H1 (cell line): Measurements from ENCODE around the gene PIP5K1B. TPM values are rescaled to one million over a fixed set of nuclear protein-coding genes. Genes with fewer than 3 reads are reported as not detected.

Experiments
- CTCF ChIA-PET: fragments of 300-600 bp; sonication (Branson Sonifier 250); formaldehyde crosslinking; loops from one replicate; lab custom pipeline; 2021; ENCODE audit not compliant: partially characterized antibody; lab: Charles Lee
- POLR2A ChIA-PET: fragments of 300-600 bp; sonication (Branson Sonifier 250); formaldehyde crosslinking; loops from one replicate; lab custom pipeline; 2021; ENCODE audit warnings: inconsistent platforms; ENCODE audit not compliant: partially characterized antibody; lab: Charles Lee
- DNase-seq, 2 experiments: peaks; one replicate each; pipeline versions ENCODE4 v3.0.0 to v3.0.0-alpha.2; 2010 to 2022; ENCODE audit warnings: low spot score in 2 of 2, low read depth in 1 of 2, mixed read lengths in 1 of 2
- FAIRE-seq: peaks from 2 replicates; lab custom pipeline; 2011; peaks lifted over from hg19 to GRCh38; lab: Jason Lieb, UNC
- H2AFZ ChIP-seq: 2 replicates; pipeline ENCODE4 v1.8.1; 2012; ENCODE audit warnings: low read length, inconsistent platforms
- H2AK5ac ChIP-seq: 2 replicates; pipeline ENCODE4 v1.6.1; 2013; ENCODE audit warnings: low read depth, low read length
- H2BK120ac ChIP-seq: replicated peaks from 2 replicates; pipeline ENCODE3; 2013; ENCODE audit warnings: low read depth, low read length, inconsistent platforms
- H2BK12ac ChIP-seq: 2 replicates; pipeline ENCODE4 v1.6.1; 2013; ENCODE audit warnings: low read depth, low read length
- H2BK15ac ChIP-seq: 2 replicates; pipeline ENCODE4 v1.6.1; 2013; ENCODE audit warnings: low read length
- H2BK20ac ChIP-seq: 2 replicates; pipeline ENCODE4 v1.6.1; 2013; ENCODE audit warnings: low read length
- H2BK5ac ChIP-seq: 2 replicates; pipeline ENCODE4 v1.6.1; 2013; ENCODE audit warnings: low read depth, low read length
- H3K14ac ChIP-seq: 2 replicates; pipeline ENCODE4 v1.6.1; 2013; ENCODE audit warnings: inconsistent platforms; ENCODE audit not compliant: insufficient read length
- H3K18ac ChIP-seq: 2 replicates; pipeline ENCODE4 v1.6.1; 2013; ENCODE audit warnings: low read length; ENCODE audit errors: extremely low read depth
- H3K23ac ChIP-seq: 2 replicates; pipeline ENCODE4 v1.6.1; 2013; ENCODE audit warnings: inconsistent platforms; ENCODE audit not compliant: insufficient read length
- H3K23me2 ChIP-seq: 2 replicates; pipeline ENCODE4 v1.6.1; 2013; ENCODE audit warnings: low read depth, low read length
- H3K27ac ChIP-seq: 2 replicates; pipeline ENCODE4 v1.6.1; 2011; ENCODE audit warnings: low read depth, low read length, inconsistent platforms
- H3K27me3 ChIP-seq, 4 experiments: replicated peaks in 1 of 4; 1 replicate in 1 of 4; 2 replicates in 3 of 4; pipeline versions ENCODE4 v1.6.1 to v1.8.1; 2011 to 2013; ENCODE audit warnings: low read length in 3 of 4, mild to moderate bottlenecking in 3 of 4, inconsistent platforms in 2 of 4, mixed read lengths in 2 of 4, moderate library complexity in 1 of 4; ENCODE audit not compliant: control insufficient read depth in 3 of 4, insufficient read depth in 3 of 4; ENCODE audit errors: extremely low read depth in 1 of 4
- H3K36me3 ChIP-seq, 4 experiments: 2 replicates each; pipeline versions ENCODE4 v1.6.1 to v1.8.1; 2011 to 2013; ENCODE audit warnings: mild to moderate bottlenecking in 4 of 4, low read length in 3 of 4, moderate library complexity in 2 of 4, control low read depth in 1 of 4, inconsistent platforms in 1 of 4; ENCODE audit not compliant: insufficient read depth in 4 of 4, control insufficient read depth in 2 of 4
- H3K4ac ChIP-seq: replicated peaks from 2 replicates; pipeline ENCODE3; 2013; ENCODE audit warnings: low read length, low read depth, mixed read lengths, inconsistent platforms; ENCODE audit not compliant: insufficient read length
- H3K4me1 ChIP-seq, 4 experiments: replicated peaks in 1 of 4; 1 replicate in 1 of 4; 2 replicates in 3 of 4; pipeline versions ENCODE4 v1.6.1 to v1.8.1; 2011 to 2013; ENCODE audit warnings: low read length in 3 of 4, inconsistent platforms in 2 of 4, mixed read lengths in 1 of 4; ENCODE audit not compliant: insufficient read depth in 4 of 4, control insufficient read depth in 3 of 4
- H3K4me2 ChIP-seq, 2 experiments: 2 replicates each; pipeline versions ENCODE4 v1.6.1 to v1.8.1; 2011 to 2013; ENCODE audit warnings: low read depth in 2 of 2, low read length in 2 of 2, control low read depth in 1 of 2, inconsistent platforms in 1 of 2, mild to moderate bottlenecking in 1 of 2; ENCODE audit not compliant: insufficient read depth in 1 of 2
- H3K4me3 ChIP-seq, 4 experiments: fragments of 200-600, 300-600 bp in 1 of 4; sonication (generic), shearing (Covaris generic), sonication (Bioruptor Twin) in 1 of 4; 2 replicates each; pipeline versions ENCODE4 v1.5.1 to v1.8.1; 2011 to 2016; ENCODE audit warnings: low read length in 4 of 4, low read depth in 3 of 4, control low read depth in 2 of 4, inconsistent platforms in 2 of 4, mild to moderate bottlenecking in 2 of 4, mixed read lengths in 1 of 4, moderate library complexity in 1 of 4; ENCODE audit not compliant: insufficient read depth in 2 of 4; ENCODE audit errors: extremely low read depth in 1 of 4
- H3K56ac ChIP-seq: replicated peaks from 2 replicates; pipeline ENCODE3; 2013; ENCODE audit warnings: low read depth, mild to moderate bottlenecking, mixed read lengths, low read length, inconsistent platforms; ENCODE audit not compliant: insufficient read length
- H3K79me1 ChIP-seq: 2 replicates; pipeline ENCODE4 v1.6.1; 2013; ENCODE audit warnings: low read depth, low read length, control low read depth
- H3K79me2 ChIP-seq, 2 experiments: 2 replicates each; pipeline versions ENCODE4 v1.6.1 to v1.8.1; 2012 to 2013; ENCODE audit warnings: low read length in 2 of 2, mild to moderate bottlenecking in 2 of 2, inconsistent platforms in 1 of 2; ENCODE audit not compliant: insufficient read depth in 2 of 2, control insufficient read depth in 1 of 2
- H3K9ac ChIP-seq, 4 experiments: replicated peaks in 1 of 4; 1 replicate in 1 of 4; 2 replicates in 3 of 4; pipeline versions ENCODE4 v1.6.1 to v1.8.1; 2011 to 2013; ENCODE audit warnings: low read depth in 3 of 4, low read length in 3 of 4, control low read depth in 2 of 4, mild to moderate bottlenecking in 2 of 4, moderate library complexity in 2 of 4, inconsistent platforms in 1 of 4; ENCODE audit errors: extremely low read depth in 1 of 4
- H3K9me3 ChIP-seq, 2 experiments: 2 replicates each; pipeline versions ENCODE4 v1.6.1 to v1.8.1; 2012 to 2013; ENCODE audit warnings: mild to moderate bottlenecking in 2 of 2, moderate library complexity in 2 of 2, control low read depth in 1 of 2, inconsistent platforms in 1 of 2, low read depth in 1 of 2, low read length in 1 of 2, mixed read lengths in 1 of 2; ENCODE audit not compliant: insufficient read depth in 2 of 2
- H4K20me1 ChIP-seq, 2 experiments: replicated peaks in 1 of 2; 2 replicates each; pipeline versions ENCODE3 to v1.8.1; 2011 to 2013; ENCODE audit warnings: inconsistent platforms in 2 of 2, low read length in 2 of 2, mild to moderate bottlenecking in 1 of 2; ENCODE audit not compliant: insufficient read depth in 2 of 2, control insufficient read depth in 1 of 2
- H4K5ac ChIP-seq: 2 replicates; pipeline ENCODE4 v1.6.1; 2013; ENCODE audit warnings: low read length, low read depth, mixed read lengths, inconsistent platforms; ENCODE audit not compliant: insufficient read length
- H4K8ac ChIP-seq: 2 replicates; pipeline ENCODE4 v1.8.0; 2013; ENCODE audit warnings: mild to moderate bottlenecking, moderate library complexity, low read length, inconsistent platforms; ENCODE audit not compliant: insufficient read depth; ENCODE audit errors: extremely low read depth
- H4K91ac ChIP-seq: replicated peaks from 2 replicates; pipeline ENCODE3; 2013; ENCODE audit warnings: low read length, mixed read lengths, inconsistent platforms; ENCODE audit not compliant: insufficient read length
- ATF3 ChIP-seq: IDR thresholded peaks from 2 replicates; pipeline ENCODE4 v1.6.1; 2011; ENCODE audit warnings: low read depth, mild to moderate bottlenecking, low read length; ENCODE audit not compliant: insufficient read depth
- CHD2 ChIP-seq: IDR thresholded peaks from 2 replicates; pipeline ENCODE4 v1.6.1; 2012; ENCODE audit warnings: low read length, improper control_type of control experiment
- CTBP2 ChIP-seq: IDR thresholded peaks from 2 replicates; pipeline ENCODE4 v1.7.0; 2011; ENCODE audit warnings: borderline replicate concordance, mild to moderate bottlenecking, moderate library complexity, mixed read lengths, low read length; ENCODE audit not compliant: insufficient read depth, insufficient read length
- E2F6 ChIP-seq: IDR thresholded peaks from 2 replicates; pipeline ENCODE4 v1.6.1; 2012; ENCODE audit warnings: inconsistent platforms
- EP300 ChIP-seq, 2 experiments: IDR thresholded peaks; 1 replicate in 1 of 2; 2 replicates in 1 of 2; pipeline ENCODE4 v1.6.1; 2011 to 2012; ENCODE audit warnings: low read depth in 2 of 2, low read length in 2 of 2, mild to moderate bottlenecking in 2 of 2, borderline replicate concordance in 1 of 2, inconsistent platforms in 1 of 2, moderate library complexity in 1 of 2
- HDAC2 ChIP-seq, 2 experiments: fragments of 300-600 bp in 1 of 2; sonication (generic) in 1 of 2; IDR thresholded peaks; 2 replicates each; pipeline ENCODE4 v1.6.1; 2011 to 2012; ENCODE audit warnings: low read depth in 2 of 2, low read length in 2 of 2, mild to moderate bottlenecking in 2 of 2, moderate library complexity in 2 of 2, borderline replicate concordance in 1 of 2, inconsistent platforms in 1 of 2
- KDM4A ChIP-seq: IDR thresholded peaks from one replicate; pipeline ENCODE4 v1.7.1; 2012; ENCODE audit warnings: low read depth, mild to moderate bottlenecking, moderate library complexity, low read length, inconsistent platforms; ENCODE audit not compliant: severe bottlenecking
- MAX ChIP-seq: IDR thresholded peaks from 2 replicates; pipeline ENCODE4 v1.6.1; 2012; ENCODE audit warnings: inconsistent platforms
- POLR2A ChIP-seq, 2 experiments: IDR thresholded peaks; 1 replicate in 1 of 2; 2 replicates in 1 of 2; pipeline ENCODE4 v1.6.1; 2011; ENCODE audit warnings: low read depth in 2 of 2, low read length in 2 of 2, mild to moderate bottlenecking in 2 of 2; ENCODE audit errors: control extremely low read depth in 1 of 2
- RFX5 ChIP-seq: IDR thresholded peaks from 2 replicates; pipeline ENCODE4 v1.6.1; 2011; ENCODE audit warnings: low read depth, low read length, improper control_type of control experiment, borderline replicate concordance
- RXRA ChIP-seq: IDR thresholded peaks from 2 replicates; pipeline ENCODE4 v1.6.1; 2011; ENCODE audit warnings: low read depth, mild to moderate bottlenecking, low read length, moderate library complexity; ENCODE audit not compliant: insufficient read depth
- TEAD4 ChIP-seq: IDR thresholded peaks from 2 replicates; pipeline ENCODE4 v1.6.1; 2012; ENCODE audit warnings: low read depth, low read length, inconsistent platforms, mixed read lengths
- WGBS, 2 experiments: shearing (Covaris generic) in 1 of 2; methylation state at CpG; one replicate each; pipeline versions ENCODE4 v1.1.6 to v1.1.7; 2013 to 2015; ENCODE audit warnings: low lambda C conversion rate in 2 of 2, mixed read lengths in 2 of 2, inconsistent platforms in 1 of 2, low coverage in 1 of 2, missing lambda C conversion rate in 1 of 2; ENCODE audit not compliant: insufficient replicate concordance in 2 of 2, insufficient coverage in 1 of 2, insufficient read length in 1 of 2; ENCODE audit errors: extremely low coverage in 1 of 2, missing lambda C conversion rate in 1 of 2; 5-methylcytosine and 5-hydroxymethylcytosine counted together
- polyA plus RNA-seq, 7 experiments: library from polyadenylated mRNA; depleted of rRNA in 3 of 7; stranded (reverse) in 5 of 7; unstranded in 2 of 7; fragments of >200 nt in 5 of 7; fragments of 200-250 nt in 2 of 7; gene quantifications; 1 replicate in 5 of 7; 2 replicates in 1 of 7; 4 replicates in 1 of 7; pipeline versions ENCODE4 v1.2.1 to v1.2.3, GENCODE V29; 2011 to 2013; ENCODE audit warnings: missing spikeins in 2 of 7, mixed read lengths in 2 of 7
- total RNA-seq: library from RNA; stranded (reverse); fragmentation: NEBNext Ultra II Directional; extraction: Animal tissue kit (Norgen Biotek cat#: 25700); gene quantifications from 2 replicates; pipeline ENCODE4 v1.2.1, GENCODE V29; 2021

PIP5K1B gene
- total and polyA plus RNA-seq, 2 of the 8 experiments (the other 6 are each of a cell fraction or from before 2014, with no cell fraction given): 4.7 to 7.7 TPM

GRCh38 chr9:68731857-68732256 lies 26.8 kb downstream of the PIP5K1B start:
- Histone ChIP-seq H3K9ac (no peak overlapping the region), H2AK5ac (no peak overlapping the region), H3K27ac (no peak overlapping the region), H3K9me3 (no peaks in the 10 kb centered on the region), H3K79me2 (no peaks in the 10 kb centered on the region), H3K56ac (no peak overlapping the region), H4K5ac (no peak overlapping the region), H3K4me3 (no peak overlapping the region), H2BK15ac (no peak overlapping the region), H2BK5ac (no peak overlapping the region), H2BK12ac (no peak overlapping the region), H2BK20ac (no peak overlapping the region), H4K91ac (no peak overlapping the region), H2BK120ac (no peak overlapping the region), H3K4me1 (peaks cover 0 to 3% (median 2%) of the 10 kb centered on the region in 4 experiments; a peak in 3 of 7 replicates), H3K23ac (no peak overlapping the region), H2AFZ (no peak overlapping the region), H3K23me2 (no peaks in the 10 kb centered on the region), H4K20me1 (no peaks in the 10 kb centered on the region), H3K79me1 (no peaks in the 10 kb centered on the region), H3K4me2 (no peak overlapping the region), H3K27me3 (no peaks in the 10 kb centered on the region), H3K14ac (no peak overlapping the region), H3K36me3 (no peaks in the 10 kb centered on the region), H3K4ac (no peak overlapping the region), H3K18ac (no peak overlapping the region), H4K8ac (no peak overlapping the region)
- DNase-seq (no peak), FAIRE-seq (no peak)
- ChIA-PET CTCF (no interaction called here), POLR2A (no interaction called here)
- 90% methylated on average over 5 of the region's 5 CpGs; no CpG with 5 or more reads in 1 of the 2 experiments for WGBS, 2 experiments
- TF ChIP-seq CHD2 (no peak), POLR2A (IDR thresholded peaks at IDR 0.05; ENCODE audit: control extremely low read depth in 1 of 2, low read depth in 2 of 2, low read length in 2 of 2) (no peak), RXRA (no peak), ATF3 (no peak), TEAD4 (no peak), E2F6 (no peak), MAX (no peak), CTBP2 (no peak), RFX5 (no peak), HDAC2 (IDR thresholded peaks at IDR 0.05; ENCODE audit: borderline replicate concordance in 1 of 2, low read depth in 2 of 2, low read length in 2 of 2) (no peak), EP300 (IDR thresholded peaks at IDR 0.05; ENCODE audit: borderline replicate concordance in 1 of 2, low read depth in 2 of 2, low read length in 2 of 2) (no peak), KDM4A (no peak)
